T-helper 9 cell (primary cell): Measurements from ENCODE around the gene IL18BP.

Source experiments
- DNase-seq: peaks from one replicate; pipeline ENCODE4 v3.0.0-alpha.2; 2020

The IL18BP gene

GRCh38 chr11:72013765-72014711 is 15.3 kb downstream of the IL18BP start:
- no peak for DNase-seq

DNA sequence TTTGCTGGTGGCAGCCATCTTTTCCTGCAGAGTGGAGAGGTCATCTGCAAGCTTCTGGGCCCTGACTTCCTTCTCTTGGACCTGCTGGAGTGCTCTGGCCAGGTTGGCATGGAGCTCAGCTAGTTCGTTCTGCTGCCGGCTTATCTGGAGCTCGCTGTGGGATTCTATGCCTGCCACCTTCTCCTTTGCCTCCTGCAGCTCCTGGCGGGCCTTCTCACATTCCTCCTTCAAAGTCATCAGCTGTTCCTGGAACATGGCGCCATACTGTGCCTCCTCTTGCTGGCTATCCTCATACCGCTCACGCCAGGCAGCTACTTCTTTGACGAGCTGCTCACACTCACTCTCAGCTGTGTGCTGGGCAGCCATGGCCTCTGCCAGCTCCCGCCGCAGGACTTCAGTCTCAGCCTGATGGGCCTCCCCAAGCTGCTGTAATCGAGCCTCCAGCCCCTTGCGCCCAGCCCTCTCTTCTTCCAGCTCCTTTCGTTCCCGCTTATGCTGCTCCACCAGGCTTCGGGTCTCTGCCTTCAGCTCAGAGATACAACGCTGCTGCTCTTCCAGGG is 16.1 kb downstream of the IL18BP start:
- no peak for DNase-seq

DNA sequence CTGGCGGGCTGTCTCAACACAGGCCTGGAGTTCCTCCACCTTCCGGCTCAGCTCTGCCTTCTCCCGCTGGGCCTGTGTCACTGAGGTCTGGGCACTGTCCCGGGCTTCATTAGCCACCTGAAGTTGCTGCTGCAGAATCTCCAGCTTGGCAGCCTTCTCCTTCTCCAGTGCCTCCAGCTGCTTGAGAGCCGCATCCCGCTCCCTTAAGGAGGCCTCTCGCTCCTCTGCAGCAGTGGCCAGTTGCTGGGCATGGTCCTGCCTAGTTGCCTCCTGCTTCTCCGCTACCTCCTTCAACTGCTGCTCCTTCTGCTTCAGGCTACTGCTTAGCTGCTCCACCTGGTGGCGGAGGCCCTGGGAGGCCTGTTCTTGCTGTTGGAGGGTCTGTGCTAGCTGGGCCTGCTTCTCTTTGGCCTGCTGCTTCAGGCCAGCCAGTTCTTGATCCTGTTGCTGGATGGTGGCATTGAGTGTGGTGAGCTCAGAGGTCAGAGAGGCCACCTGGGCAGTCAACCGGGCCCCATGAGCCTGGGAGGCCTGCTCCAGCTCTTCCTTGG is 16.9 kb downstream of the IL18BP start:
- no peak for DNase-seq

DNA sequence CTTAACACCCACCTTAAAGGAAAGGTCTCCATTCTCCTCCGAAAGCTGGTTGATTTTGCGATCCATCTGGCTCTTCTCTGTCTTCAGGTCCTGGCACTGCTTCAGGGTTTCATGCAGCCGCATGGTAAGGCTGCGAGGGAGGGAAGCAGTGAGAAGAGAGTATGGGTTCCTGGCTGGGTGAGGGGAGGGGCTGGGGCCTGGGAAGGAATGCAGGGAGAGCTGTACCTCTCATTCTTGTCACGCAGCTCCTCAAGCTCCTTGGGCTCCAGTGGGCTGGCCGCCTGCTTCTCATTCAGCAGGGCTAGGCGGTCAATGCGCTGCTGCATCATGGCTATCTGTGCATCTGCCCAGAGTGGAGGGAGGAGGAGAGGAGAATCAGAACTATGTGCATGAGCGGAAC is 19.5 kb downstream of the IL18BP start:
- no peak for DNase-seq

DNA sequence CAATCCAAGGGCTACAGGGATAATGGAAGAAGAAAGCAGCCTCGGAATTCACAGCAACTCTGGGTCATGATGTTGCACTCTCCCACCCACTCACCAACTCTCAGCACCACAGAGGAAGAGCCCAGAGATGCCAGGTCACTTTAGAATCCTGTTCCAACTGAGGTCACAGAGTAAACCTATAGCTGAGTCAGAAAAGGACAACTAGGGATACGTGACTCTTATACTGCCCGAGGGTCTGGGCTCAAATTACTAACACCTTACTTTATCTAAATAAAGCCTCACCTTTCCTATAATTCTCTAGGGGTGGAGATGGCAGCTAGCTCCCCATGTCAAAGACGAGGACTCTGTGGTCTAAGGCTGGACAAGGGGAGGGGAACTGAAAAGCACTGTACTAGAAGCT is 24.6 kb downstream of the IL18BP start:
- DNase-seq: no peak

DNA sequence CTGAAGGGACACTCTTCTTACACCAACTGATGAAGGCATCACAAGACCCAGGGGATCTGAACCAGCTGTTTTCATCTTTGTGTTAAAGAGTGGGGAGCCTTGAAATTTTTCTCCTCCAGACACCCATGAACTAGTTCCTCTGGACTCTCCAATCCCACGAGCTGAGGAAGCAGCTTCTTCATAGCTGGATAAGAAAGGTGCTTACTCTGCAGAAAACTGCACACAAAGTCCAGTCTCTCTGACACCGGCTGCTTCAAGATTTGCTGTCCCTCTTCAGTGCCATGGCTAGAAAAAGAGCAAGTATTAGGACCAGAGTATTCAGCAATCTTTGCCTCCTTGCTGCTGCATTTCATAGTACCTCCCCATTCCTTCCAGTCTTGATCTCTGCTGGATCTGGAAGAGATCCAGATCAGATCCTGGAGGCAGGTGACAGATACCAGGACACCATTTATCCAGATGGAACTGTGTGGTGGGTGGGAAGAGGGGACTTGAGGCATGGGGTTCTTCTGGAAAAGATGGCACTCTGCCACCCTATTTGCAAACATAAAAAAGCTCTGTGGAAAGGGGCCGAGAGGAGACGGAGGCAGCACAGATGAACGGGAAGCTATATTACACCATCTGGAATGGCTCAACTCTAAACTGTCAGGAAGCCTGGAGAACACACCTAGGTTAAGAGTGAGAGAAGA is 25.5 kb downstream of the IL18BP start:
- DNase-seq: no peak

DNA sequence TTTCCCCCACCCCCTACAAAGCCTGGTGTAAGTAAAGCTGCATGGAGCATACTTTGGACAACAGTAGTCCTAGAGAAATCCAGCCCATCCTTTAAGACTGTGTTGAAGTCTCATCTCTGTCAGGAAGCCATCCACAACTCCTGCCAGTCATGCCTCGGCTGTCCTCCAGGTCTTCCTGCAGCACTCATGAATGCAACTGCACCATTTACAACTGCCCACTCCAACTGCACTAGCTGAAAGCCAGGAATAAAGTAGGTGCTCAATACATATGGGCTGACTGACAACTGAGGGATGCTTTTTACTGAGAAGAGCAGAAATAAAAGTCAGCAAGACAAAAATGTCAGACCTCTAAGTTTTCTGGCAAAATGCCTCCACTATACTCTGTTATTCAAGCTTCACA is 27.4 kb downstream of the IL18BP start:
- DNase-seq: no peak

GRCh38 chr11:72030472-72031045 is 31.9 kb downstream of the IL18BP start:
- no peak for DNase-seq

DNA sequence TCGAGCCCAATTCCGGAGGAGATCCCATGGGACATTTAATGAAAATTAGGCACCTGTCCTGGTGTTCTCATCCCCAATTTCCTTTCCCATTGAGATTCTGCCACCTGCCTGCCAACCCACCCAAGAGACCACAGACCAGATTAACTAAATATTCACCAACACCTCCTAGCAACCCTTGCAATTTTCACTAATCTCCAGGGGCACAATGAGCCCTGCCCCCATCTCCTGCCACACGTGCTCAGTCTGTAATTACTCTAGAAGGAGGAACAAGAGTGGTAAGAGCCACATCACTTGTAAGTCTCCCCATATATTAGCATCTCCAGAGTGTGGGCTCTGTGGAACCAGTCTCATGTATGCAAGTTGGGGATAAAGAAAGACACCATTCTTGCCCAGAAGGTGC is 38.0 kb downstream of the IL18BP start:
- DNase-seq: no peak

- DNase-seq: no peak
These were observed 39.0 kb downstream of the IL18BP start for GRCh38 chr11:72037554-72038311.

DNA sequence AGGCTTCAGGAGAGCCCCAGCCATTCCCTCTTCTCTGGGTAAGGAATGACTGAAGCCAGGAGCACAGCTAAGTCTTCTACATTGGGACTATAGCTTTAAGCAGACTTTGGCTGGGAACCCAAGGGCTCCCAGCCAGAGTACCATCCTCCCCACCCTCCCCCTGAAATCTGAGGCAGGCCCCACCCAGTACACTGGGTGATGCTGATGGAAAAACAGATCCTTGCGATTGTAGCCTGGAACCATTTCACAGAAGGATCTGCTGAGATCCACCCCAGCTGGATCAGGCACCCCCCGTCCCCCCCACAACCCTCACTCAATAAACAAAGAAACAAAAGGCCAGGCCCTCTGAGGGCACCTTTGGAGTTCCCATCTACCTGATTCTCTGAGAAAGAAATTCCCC is 39.8 kb downstream of the IL18BP start:
- DNase-seq: no peak

DNA sequence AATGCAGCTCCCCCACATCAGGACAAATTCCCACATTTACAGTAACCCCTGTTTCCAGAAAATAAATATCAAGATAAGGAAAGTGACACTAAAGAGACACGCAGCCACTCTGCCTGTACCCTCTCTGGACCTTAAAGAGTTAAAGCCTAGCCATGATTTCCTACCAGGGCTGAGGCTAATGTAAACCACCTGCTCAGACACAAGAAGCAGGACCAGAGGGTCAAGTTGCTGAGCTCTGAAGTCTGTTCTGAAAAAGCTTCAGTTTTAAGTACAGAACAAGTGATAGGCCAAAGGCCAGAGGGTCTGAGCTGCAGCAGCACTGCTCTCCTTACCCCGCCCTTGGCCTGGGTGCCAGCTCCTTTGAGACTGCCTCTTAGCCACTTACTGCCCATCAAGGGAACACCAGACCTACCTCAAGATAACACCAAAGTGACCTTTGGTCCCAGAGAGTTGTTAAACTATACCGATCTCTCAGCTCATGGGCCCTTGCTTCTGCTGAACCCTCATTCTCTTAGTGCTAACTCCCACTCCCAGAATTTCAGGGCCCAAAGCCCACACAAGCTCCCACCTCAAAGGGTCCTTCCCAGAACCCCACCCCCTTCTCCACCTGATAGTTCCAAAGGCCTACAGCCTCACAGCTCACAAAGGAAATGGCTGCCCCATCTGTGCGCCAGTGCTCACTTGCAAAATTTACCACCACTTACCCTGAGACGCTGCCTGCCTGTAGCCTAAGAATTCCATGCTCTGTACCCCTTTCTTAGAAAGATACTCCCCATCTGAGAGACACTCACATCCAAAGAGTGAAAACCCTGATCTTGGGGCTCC is 40.5 kb downstream of the IL18BP start:
- DNase-seq: no peak

- no peak for DNase-seq
These were observed 41.2 kb downstream of the IL18BP start for GRCh38 chr11:72039856-72040401.

DNA sequence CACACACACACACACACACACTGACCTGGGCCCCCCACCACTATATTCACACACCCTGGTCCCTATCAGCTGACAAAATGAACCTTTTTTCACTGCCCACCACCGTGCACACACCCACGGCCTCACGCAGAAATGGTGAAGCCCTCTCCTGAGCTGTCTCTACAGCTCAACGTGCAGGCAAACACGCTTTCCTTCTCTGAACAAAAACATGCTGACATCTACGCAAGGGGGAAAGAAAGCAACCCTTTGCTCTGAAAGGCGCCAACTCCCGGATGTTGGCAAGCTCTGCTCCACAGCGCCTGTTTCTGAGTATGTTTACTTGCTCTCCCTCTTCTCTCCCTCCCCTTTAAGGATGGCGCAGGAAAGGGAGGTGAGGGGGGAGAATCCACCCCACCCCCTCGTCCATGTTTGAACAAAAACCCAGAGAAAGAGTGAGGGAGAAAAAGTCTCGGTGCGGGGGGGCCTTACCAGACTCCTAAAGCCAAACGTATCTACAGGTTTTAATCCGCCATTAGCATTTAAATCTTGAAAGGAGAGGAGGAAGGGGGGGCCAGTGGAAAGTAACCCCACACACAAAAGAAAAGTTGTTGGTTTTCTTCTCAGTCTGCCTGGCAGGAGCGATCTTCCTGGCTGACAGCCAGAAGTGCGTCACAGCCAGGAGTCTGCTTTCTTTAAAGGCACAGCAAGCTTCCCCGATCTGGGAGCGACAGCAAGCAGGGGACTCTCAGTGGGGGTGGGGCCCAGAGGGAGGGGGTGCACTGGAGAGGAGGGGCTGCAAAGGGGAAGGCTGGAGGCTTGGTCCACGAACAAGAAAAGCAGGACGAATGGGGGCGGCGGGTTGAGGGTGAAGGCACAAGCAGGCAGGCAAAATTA is 42.0 kb downstream of the IL18BP start:
- peak; percentile 73 for DNase-seq

DNA sequence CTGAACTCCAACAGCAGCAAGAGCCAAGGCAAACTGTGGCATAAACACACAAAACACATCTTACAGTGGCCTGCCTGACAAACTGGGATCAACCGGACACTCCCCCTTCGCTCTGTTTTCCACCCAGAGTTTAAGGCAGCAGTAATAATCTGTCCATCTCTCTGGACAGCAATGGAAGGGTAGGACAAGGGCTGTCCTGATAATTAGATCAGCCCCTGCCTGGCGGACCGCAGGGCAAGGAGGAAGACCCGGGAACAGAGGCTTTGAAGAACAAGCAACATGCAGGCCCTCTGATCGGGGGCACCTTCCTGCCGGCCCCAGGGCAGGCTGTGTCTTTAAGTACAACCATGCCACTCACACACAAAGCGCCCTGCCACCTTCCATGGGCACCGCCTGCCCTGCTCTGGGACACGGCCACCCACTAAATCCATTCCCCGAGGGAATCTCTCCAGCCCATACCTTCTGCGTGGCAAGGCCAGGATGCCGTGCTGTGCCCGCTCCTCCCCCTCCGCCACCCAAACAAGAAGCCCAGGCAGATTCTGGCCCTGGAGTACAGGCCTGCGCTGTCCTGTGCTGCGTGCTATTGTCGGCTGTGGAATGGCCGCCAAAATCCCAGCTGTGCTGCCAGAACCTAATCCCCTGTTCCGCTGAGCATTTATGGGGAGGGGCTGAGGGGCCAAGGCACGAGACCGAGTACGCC is 42.8 kb downstream of the IL18BP start:
- DNase-seq: peak; percentile 26

DNA sequence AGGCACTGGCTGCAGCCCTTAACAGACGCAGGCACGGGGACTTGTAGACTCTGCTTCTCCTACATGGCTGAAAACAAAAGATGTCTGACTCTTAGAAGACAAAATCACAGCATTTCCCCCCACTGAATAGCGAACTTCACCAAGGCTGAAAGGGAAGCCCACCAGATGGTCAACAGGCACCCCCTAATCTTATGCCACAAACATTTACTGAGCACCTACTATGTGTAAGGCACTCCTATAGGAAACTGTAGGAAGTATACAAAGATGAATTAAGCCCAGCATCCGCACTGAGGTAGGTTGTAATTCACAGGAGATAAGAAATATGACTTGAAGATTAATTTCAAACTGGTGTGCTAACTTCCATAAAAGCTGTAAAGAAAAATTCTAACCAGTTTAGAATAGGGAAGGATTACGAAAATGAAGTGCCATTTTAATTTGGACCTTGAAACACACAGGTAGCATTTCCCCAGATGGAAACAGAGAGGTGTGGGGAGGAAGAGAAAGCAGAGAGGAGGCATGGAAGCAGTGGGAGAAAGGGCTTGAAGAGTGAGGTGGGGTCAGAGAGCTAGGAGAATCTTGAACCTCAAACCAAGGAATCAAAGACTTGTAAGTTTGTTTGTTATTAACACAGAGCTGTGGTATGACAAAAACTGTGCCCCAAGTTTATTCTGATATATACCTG is 43.5 kb downstream of the IL18BP start:
- no peak for DNase-seq

DNA sequence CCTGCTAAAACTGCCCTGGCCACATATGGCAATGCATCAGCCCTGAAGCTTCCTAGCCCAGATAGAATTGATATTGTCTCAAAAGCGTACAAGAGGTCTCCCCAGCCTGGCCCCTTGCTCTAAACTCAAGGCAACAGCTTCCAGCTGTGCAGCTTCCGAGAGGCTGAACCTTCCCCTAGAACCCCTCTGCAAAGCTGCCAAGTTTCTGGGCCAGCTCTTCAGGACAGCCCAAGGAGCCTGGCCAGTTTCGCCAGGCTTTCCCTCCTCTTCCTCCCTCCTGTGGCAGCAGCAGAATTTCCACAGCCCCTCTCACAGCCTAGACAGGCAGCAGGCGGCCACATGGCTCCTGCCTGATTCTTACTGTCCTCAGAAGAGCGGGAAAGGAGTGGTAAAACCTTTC is 47.1 kb downstream of the IL18BP start:
- DNase-seq: no peak

GRCh38 chr11:72048766-72049460 is 50.2 kb downstream of the IL18BP start:
- no peak for DNase-seq
